NCI-H1694 treated with DMSO at 0.1 percent for 48 hours (cell line): ENCODE data around the gene TMEM260.

Experiments used
- DNase-seq: peaks from one replicate; lab custom pipeline; 2025; lab: John Stamatoyannopoulos, UW

Gene TMEM260

GRCh38 chr14:56579345-56580220, at the start of gene TMEM260:
TSS of gene TMEM260 (plus strand) at chr14:56579798. CDS start at chr14:56579915, 117 bp downstream.
- peak; percentile 79 for DNase-seq

GRCh38 chr14:56532546-56532945, 47.1 kb upstream of the TMEM260 start:
- DNase-seq: no peak

GRCh38 chr14:56534656-56535055, 44.9 kb upstream of the TMEM260 start:
- DNase-seq: no peak

GRCh38 chr14:56539862-56540261, 39.7 kb upstream of the TMEM260 start:
- DNase-seq: no peak

GRCh38 chr14:56543436-56543835, 36.2 kb upstream of the TMEM260 start:
- DNase-seq: no peak

GRCh38 chr14:56549721-56550120, 29.9 kb upstream of the TMEM260 start:
- no peak for DNase-seq

GRCh38 chr14:56552615-56553014, 27.0 kb upstream of the TMEM260 start:
- no peak for DNase-seq

- DNase-seq: no peak
Measured at GRCh38 chr14:56554301-56554700, 25.3 kb upstream of the TMEM260 start.

- peak; percentile 57 for DNase-seq
Measured at GRCh38 chr14:56555921-56556570, 23.6 kb upstream of the TMEM260 start.

- DNase-seq: no peak
Measured at GRCh38 chr14:56559182-56559581, 20.4 kb upstream of the TMEM260 start.

- DNase-seq: no peak
Measured at GRCh38 chr14:56561606-56562005, 18.0 kb upstream of the TMEM260 start.

GRCh38 chr14:56562883-56563282, 16.7 kb upstream of the TMEM260 start:
- no peak for DNase-seq

GRCh38 chr14:56569174-56569573, 10.4 kb upstream of the TMEM260 start:
- no peak for DNase-seq

- DNase-seq: no peak
Measured at GRCh38 chr14:56570295-56570694, 9.3 kb upstream of the TMEM260 start.

GRCh38 chr14:56580221-56580711, 668 bp downstream of the TMEM260 start:
- no peak for DNase-seq

GRCh38 chr14:56581041-56581727, 1.6 kb downstream of the TMEM260 start:
- no peak for DNase-seq

- no peak for DNase-seq
Measured at GRCh38 chr14:56585461-56586084, 6.0 kb downstream of the TMEM260 start.

GRCh38 chr14:56587701-56588100, 8.1 kb downstream of the TMEM260 start:
- no peak for DNase-seq

- peak; percentile 2 for DNase-seq
Measured at GRCh38 chr14:56590535-56590960, 10.9 kb downstream of the TMEM260 start.

GRCh38 chr14:56592746-56593544, 13.3 kb downstream of the TMEM260 start:
- no peak for DNase-seq

GRCh38 chr14:56594428-56594827, 14.8 kb downstream of the TMEM260 start:
- DNase-seq: no peak
